Kidney (tissue), 14 donors: ENCODE measurements around the gene CDS2. TPM values are rescaled to one million over a fixed set of nuclear protein-coding genes. Genes with fewer than 3 reads are reported as not detected.

Experiments used
- DNase-seq, 5 donors: peaks; one replicate each; pipeline ENCODE4 v3.0.0-alpha.2; 2013 to 2020
- FAIRE-seq: peaks from 2 replicates; lab custom pipeline; 2012; peaks lifted over from hg19 to GRCh38; lab: Jason Lieb, UNC
- H3K27ac ChIP-seq, 2 donors: one replicate each; pipeline ENCODE4 v1.7.0; 2013; ENCODE audit warnings: low read depth in 2 of 2, low read length in 2 of 2, inconsistent platforms in 1 of 2
- H3K27me3 ChIP-seq: one replicate; pipeline ENCODE4 v1.7.1; 2013; ENCODE audit warnings: low read length, inconsistent platforms; ENCODE audit not compliant: control insufficient read depth, insufficient read depth
- H3K36me3 ChIP-seq, 3 donors: one replicate each; pipeline versions ENCODE4 v1.7.0 to v1.7.1; 2013; ENCODE audit warnings: low read length in 3 of 3, control low read depth in 1 of 3, inconsistent platforms in 1 of 3; ENCODE audit not compliant: insufficient read depth in 3 of 3, control insufficient read depth in 2 of 3
- H3K4me1 ChIP-seq, 3 donors: one replicate each; pipeline versions ENCODE4 v1.7.0 to v1.7.1; 2013; ENCODE audit warnings: low read length in 3 of 3, inconsistent platforms in 1 of 3, low read depth in 1 of 3; ENCODE audit not compliant: control insufficient read depth in 2 of 3, insufficient read depth in 2 of 3
- H3K4me3 ChIP-seq, 3 donors: one replicate each; pipeline versions ENCODE4 v1.7.0 to v1.8.1; 2013; ENCODE audit warnings: low read length in 3 of 3, control low read depth in 1 of 3, inconsistent platforms in 1 of 3
- H3K9ac ChIP-seq, 3 donors: one replicate each; pipeline versions ENCODE4 v1.7.0 to v1.7.1; 2013; ENCODE audit warnings: low read length in 3 of 3, control low read depth in 1 of 3, inconsistent platforms in 1 of 3
- H3K9me3 ChIP-seq, 3 donors: one replicate each; pipeline versions ENCODE4 v1.7.0 to v1.7.1; 2013; ENCODE audit warnings: low read length in 3 of 3, control low read depth in 1 of 3, inconsistent platforms in 1 of 3; ENCODE audit not compliant: control insufficient read depth in 2 of 3, insufficient read depth in 1 of 3
- CTCF ChIP-seq: IDR thresholded peaks from 3 replicates; pipeline ENCODE4 v1.5.1; 2012; ENCODE audit warnings: mild to moderate bottlenecking, moderate library complexity, borderline replicate concordance; ENCODE audit not compliant: insufficient read depth; ENCODE audit errors: extremely low read depth
- intact Hi-C: fragments of 100-400 bp; cut with DNase I; formaldehyde crosslinking; loops from one replicate; pipeline ENCODE4 v1.11.1; 2022
- polyA plus RNA-seq: library from polyadenylated mRNA; stranded (reverse); fragments of 350-450 nt; fragmentation: Illumina TruSeq; extraction: RNeasy Lipid Tissue Mini Kit (QIAGEN cat#74804); gene quantifications from one replicate; pipeline ENCODE4 v1.2.3, GENCODE V29; 2014; ENCODE audit warnings: low read depth, low replicate concordance; ENCODE audit not compliant: insufficient read depth
- total RNA-seq: library from RNA; stranded (reverse); fragmentation: NEBNext Ultra II Directional; extraction: Animal tissue kit (Norgen Biotek cat#: 25700); gene quantifications from one replicate; pipeline ENCODE4 v1.2.1, GENCODE V29; 2021
- donor health status: control.
- donor health status: control.
- donor health status: control.
- donor health status: control.
- donor health status: control.
- donor health status: DM: yes; HTN: yes; CAD: no.
- donor health status: Normal renal cell carcinoma (clear cell type).

Gene CDS2
- total and polyA plus RNA-seq, 2 donors from 2014 or later = 19.9 to 67.9 TPM

DNA sequence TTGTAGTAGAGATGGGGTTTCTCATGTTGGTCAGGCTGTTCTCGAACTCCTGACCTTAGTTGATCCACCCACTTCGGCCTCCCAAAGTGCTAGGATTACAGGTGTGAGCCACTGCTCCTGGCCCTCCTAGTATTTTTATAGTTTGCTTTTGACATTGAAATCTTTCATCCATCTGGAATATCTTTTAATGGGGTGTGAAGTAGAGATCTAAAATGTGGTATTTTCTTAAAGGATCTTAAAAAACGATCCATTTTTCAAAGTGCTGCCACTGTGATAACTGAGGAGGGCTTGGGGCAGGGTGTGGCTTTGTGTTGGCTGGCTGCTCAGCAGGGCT is 23.1 kb downstream of the CDS2 start:
- Histone ChIP-seq H3K9me3 (no peaks in the 10 kb centered on the region), H3K4me1 (peaks cover 0 to 20% (median 0%) of the 10 kb centered on the region in 3 donors), H3K9ac (no peak overlapping the region), H3K4me3 (no peak overlapping the region), H3K36me3 (no peaks in the 10 kb centered on the region), H3K27me3 (no peaks in the 10 kb centered on the region), H3K27ac (no peak overlapping the region)
- no peak for TF ChIP-seq CTCF
- DNase-seq = no peak
- FAIRE-seq = no peak
- intact Hi-C loops = no loop called here

- Histone ChIP-seq H3K4me3 (no peak overlapping the region), H3K9ac (no peak overlapping the region), H3K27me3 (no peaks in the 10 kb centered on the region), H3K36me3 (no peaks in the 10 kb centered on the region), H3K27ac (peak overlapping the region in 1 of 2 donors; percentile 6), H3K9me3 (no peaks in the 10 kb centered on the region), H3K4me1 (peaks cover 0 to 18% (median 0%) of the 10 kb centered on the region in 3 donors)
- FAIRE-seq = no peak
- intact Hi-C loops = no loop called here
- DNase-seq = no peak
- TF ChIP-seq CTCF = no peak
These were observed 23.6 kb downstream of the CDS2 start for GRCh38 chr20:5150226-5151076.

DNA sequence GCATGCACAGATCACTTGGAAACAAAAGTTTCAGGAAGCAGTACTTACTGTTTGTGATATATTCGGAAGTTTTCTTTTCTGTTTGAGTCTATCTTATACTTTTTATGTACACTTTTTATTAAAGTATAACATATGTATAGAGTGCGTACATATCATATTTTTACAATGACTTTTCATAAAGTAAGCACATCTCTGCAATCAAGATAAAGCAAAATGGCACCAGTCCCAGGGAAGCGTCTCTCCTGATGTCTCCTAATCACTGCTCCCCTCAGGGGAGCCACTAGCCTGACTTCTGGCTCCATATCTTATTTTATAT is 26.3 kb downstream of the CDS2 start:
- intact Hi-C loops = no loop called here
- Histone ChIP-seq H3K27ac (no peak overlapping the region), H3K9me3 (no peaks in the 10 kb centered on the region), H3K36me3 (no peaks in the 10 kb centered on the region), H3K9ac (no peak overlapping the region), H3K27me3 (no peaks in the 10 kb centered on the region), H3K4me3 (no peak overlapping the region), H3K4me1 (peaks cover 0 to 15% (median 0%) of the 10 kb centered on the region in 3 donors)
- TF ChIP-seq CTCF = no peak
- DNase-seq (no peak), FAIRE-seq (no peak)
